Measurements from ENCODE around the gene CASS4. TPM values are rescaled to one million over a fixed set of nuclear protein-coding genes. Genes with fewer than 3 reads are reported as not detected.

CASS4 gene
- total and polyA plus RNA-seq, 9 of the 15 experiments (the other 6 are each of a cell fraction or from before 2014, with no cell fraction given), result 8.1 to 53.8 (median 26.7) TPM

- peaks cover 35 to 81% of the 10 kb centered on the region in 2 experiments for H3K4me1 ChIP-seq (replicated peaks in 1 of 2; ENCODE audit: control insufficient read depth in 2 of 2, insufficient read depth in 2 of 2, low read length in 2 of 2)
These were observed 12.9 kb downstream of the CASS4 start for GRCh38 chr20:56424931-56425330.

More at GRCh38 chr20:56424931-56425330, 12.9 kb downstream of the CASS4 start:
- ChIA-PET CTCF (ENCODE audit: low intra/inter-chr PET ratio) (no interaction called here), POLR2A (interaction anchor here (0.7 to 6.8 kb wide), 4 partner anchors 9 to 30 kb away, joined by 3 to 72 read pairs (median 4); partner anchors contain the start of gene CASS4)
- Histone ChIP-seq H3K79me2 (ENCODE audit: control insufficient read depth, insufficient read depth, low read length) (peaks cover 99% of the 10 kb centered on the region), H3K36me3 (ENCODE audit: control insufficient read depth, insufficient read depth, low read length) (peaks cover 83% of the 10 kb centered on the region), H3K9ac (ENCODE audit: insufficient read depth in 1 of 2, low read depth in 2 of 2, low read length in 2 of 2) (no peak overlapping the region), H3K27me3 (ENCODE audit: control insufficient read depth in 2 of 2, insufficient read depth in 2 of 2, low read length in 2 of 2) (no peaks in the 10 kb centered on the region), H2AFZ (ENCODE audit: low read depth, low read length) (no peak overlapping the region), H3K4me3 (no peak overlapping the region), H4K20me1 (replicated peaks; ENCODE audit: control insufficient read depth, insufficient read depth, low read length) (peaks cover 31% of the 10 kb centered on the region), H3K9me3 (replicated peaks; ENCODE audit: control insufficient read depth, insufficient read depth, low read depth, low read length) (no peaks in the 10 kb centered on the region), H3K27ac (ENCODE audit: extremely low read depth, low read depth, low read length) (no peak overlapping the region; the same call in 2 of the 3 replicates), H3K9me1 (ENCODE audit: control insufficient read depth, insufficient read depth, low read length) (no peaks in the 10 kb centered on the region), H3K4me2 (ENCODE audit: insufficient read depth, low read length) (no peak overlapping the region; the same call in 1 of the 2 replicates)
- no peak for TF ChIP-seq NUFIP1 (IDR thresholded peaks at IDR 0.05; ENCODE audit: partially characterized antibody)
- TF ChIP-seq E2F1 (CRISPR knock-in tag; IDR thresholded peaks at IDR 0.05), result no peak
- TF ChIP-seq MBD2 (IDR thresholded peaks at IDR 0.05; ENCODE audit: borderline replicate concordance, low read depth), result no peak
- no peak for TF ChIP-seq BDP1 (IDR thresholded peaks at IDR 0.05; ENCODE audit: insufficient read depth, insufficient read length)
- TF ChIP-seq E2F3 (CRISPR knock-in tag; IDR thresholded peaks at IDR 0.05), result no peak
- TF ChIP-seq, protein P1, sequence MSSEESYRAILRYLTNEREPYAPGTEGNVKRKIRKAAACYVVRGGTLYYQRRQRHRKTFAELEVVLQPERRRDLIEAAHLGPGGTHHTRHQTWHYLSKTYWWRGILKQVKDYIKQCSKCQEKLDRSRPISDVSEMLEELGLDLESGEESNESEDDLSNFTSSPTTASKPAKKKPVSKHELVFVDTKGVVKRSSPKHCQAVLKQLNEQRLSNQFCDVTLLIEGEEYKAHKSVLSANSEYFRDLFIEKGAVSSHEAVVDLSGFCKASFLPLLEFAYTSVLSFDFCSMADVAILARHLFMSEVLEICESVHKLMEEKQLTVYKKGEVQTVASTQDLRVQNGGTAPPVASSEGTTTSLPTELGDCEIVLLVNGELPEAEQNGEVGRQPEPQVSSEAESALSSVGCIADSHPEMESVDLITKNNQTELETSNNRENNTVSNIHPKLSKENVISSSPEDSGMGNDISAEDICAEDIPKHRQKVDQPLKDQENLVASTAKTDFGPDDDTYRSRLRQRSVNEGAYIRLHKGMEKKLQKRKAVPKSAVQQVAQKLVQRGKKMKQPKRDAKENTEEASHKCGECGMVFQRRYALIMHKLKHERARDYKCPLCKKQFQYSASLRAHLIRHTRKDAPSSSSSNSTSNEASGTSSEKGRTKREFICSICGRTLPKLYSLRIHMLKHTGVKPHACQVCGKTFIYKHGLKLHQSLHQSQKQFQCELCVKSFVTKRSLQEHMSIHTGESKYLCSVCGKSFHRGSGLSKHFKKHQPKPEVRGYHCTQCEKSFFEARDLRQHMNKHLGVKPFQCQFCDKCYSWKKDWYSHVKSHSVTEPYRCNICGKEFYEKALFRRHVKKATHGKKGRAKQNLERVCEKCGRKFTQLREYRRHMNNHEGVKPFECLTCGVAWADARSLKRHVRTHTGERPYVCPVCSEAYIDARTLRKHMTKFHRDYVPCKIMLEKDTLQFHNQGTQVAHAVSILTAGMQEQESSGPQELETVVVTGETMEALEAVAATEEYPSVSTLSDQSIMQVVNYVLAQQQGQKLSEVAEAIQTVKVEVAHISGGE (CRISPR knock-in tag; IDR thresholded peaks at IDR 0.05), result no peak
- no peak for TF ChIP-seq ZEB2 (IDR thresholded peaks at IDR 0.05)
- TF ChIP-seq XRCC5 (IDR thresholded peaks at IDR 0.05; ENCODE audit: low read depth, low read length), result no peak
- no peak for DNase-seq (ENCODE audit: extremely low read depth in 1 of 4, low spot score in 3 of 4)
- in situ Hi-C loops (cut with MboI), result no loop called here
- BruUV-seq (replicated peaks), result no TSS peak
- no peak for FAIRE-seq
- no peak for ATAC-seq
- intact Hi-C loops (cut with micrococcal nuclease), result no loop called here
- 100% methylated on average over 1 of the region's 1 CpG for whole genome bisulfite sequencing (ENCODE audit: insufficient coverage, low coverage, missing lambda C conversion rate)
